ENCODE measurements around the gene ZSCAN32.

- TF ChIP-seq, protein P1, sequence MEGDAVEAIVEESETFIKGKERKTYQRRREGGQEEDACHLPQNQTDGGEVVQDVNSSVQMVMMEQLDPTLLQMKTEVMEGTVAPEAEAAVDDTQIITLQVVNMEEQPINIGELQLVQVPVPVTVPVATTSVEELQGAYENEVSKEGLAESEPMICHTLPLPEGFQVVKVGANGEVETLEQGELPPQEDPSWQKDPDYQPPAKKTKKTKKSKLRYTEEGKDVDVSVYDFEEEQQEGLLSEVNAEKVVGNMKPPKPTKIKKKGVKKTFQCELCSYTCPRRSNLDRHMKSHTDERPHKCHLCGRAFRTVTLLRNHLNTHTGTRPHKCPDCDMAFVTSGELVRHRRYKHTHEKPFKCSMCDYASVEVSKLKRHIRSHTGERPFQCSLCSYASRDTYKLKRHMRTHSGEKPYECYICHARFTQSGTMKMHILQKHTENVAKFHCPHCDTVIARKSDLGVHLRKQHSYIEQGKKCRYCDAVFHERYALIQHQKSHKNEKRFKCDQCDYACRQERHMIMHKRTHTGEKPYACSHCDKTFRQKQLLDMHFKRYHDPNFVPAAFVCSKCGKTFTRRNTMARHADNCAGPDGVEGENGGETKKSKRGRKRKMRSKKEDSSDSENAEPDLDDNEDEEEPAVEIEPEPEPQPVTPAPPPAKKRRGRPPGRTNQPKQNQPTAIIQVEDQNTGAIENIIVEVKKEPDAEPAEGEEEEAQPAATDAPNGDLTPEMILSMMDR (IDR thresholded peaks at IDR 0.05) = no peak
- TF ChIP-seq POLR2A (IDR thresholded peaks at IDR 0.05; ENCODE audit: low read depth) (no peak), POLR2AphosphoS5 (IDR thresholded peaks at IDR 0.05) (no peak)
Measured at GRCh38 chr16:3444032-3444388, 43.2 kb upstream of the ZSCAN32 start.

Data from esophagus muscularis mucosa (tissue), 3 donors.